Measurements from ENCODE around the gene TNRC18. TPM values are rescaled to one million over a fixed set of nuclear protein-coding genes. Genes with fewer than 3 reads are reported as not detected.

The TNRC18 gene
- total and polyA plus RNA-seq, 9 of the 15 experiments (the other 6 are each of a cell fraction or from before 2014, with no cell fraction given), result 0.03 to 43.2 (median 18.0) TPM

- ChIA-PET POLR2A (no interaction called here), CTCF (ENCODE audit: low intra/inter-chr PET ratio) (no interaction called here)
- no peak overlapping the region for H3K4me3 ChIP-seq
- no peak overlapping the region for H3K27ac ChIP-seq (ENCODE audit: extremely low read depth, low read depth, low read length)
- no peak for FAIRE-seq
- H3K36me3 ChIP-seq (ENCODE audit: control insufficient read depth, insufficient read depth, low read length), result peaks cover 9% of the 10 kb centered on the region; the same call in 1 of the 3 replicates
- H3K9ac ChIP-seq (ENCODE audit: insufficient read depth in 1 of 2, low read depth in 2 of 2, low read length in 2 of 2), result no peak overlapping the region
- H3K4me1 ChIP-seq (replicated peaks in 1 of 2; ENCODE audit: control insufficient read depth in 2 of 2, insufficient read depth in 2 of 2, low read length in 2 of 2), result peaks cover 3 to 51% of the 10 kb centered on the region in 2 experiments; a peak in 3 of 5 replicates
- H2AFZ ChIP-seq (ENCODE audit: low read depth, low read length), result no peak overlapping the region
- H3K9me3 ChIP-seq (replicated peaks; ENCODE audit: control insufficient read depth, insufficient read depth, low read depth, low read length), result no peaks in the 10 kb centered on the region
- in situ Hi-C loops (cut with MboI), result no loop called here
- H3K27me3 ChIP-seq (ENCODE audit: control insufficient read depth in 2 of 2, insufficient read depth in 2 of 2, low read length in 2 of 2), result no peaks in the 10 kb centered on the region
- DNase-seq (ENCODE audit: extremely low read depth in 1 of 4, low spot score in 3 of 4), result no peak
- no peaks in the 10 kb centered on the region for H3K9me1 ChIP-seq (ENCODE audit: control insufficient read depth, insufficient read depth, low read length)
- peaks cover 21% of the 10 kb centered on the region for H3K79me2 ChIP-seq (ENCODE audit: control insufficient read depth, insufficient read depth, low read length)
- BruUV-seq (replicated peaks), result no TSS peak
- no peak for ATAC-seq
- H3K4me2 ChIP-seq (ENCODE audit: insufficient read depth, low read length), result no peak overlapping the region
- peaks cover 13% of the 10 kb centered on the region; the same call in 1 of the 2 replicates for H4K20me1 ChIP-seq (replicated peaks; ENCODE audit: control insufficient read depth, insufficient read depth, low read length)
- WGBS (ENCODE audit: insufficient coverage, low coverage, missing lambda C conversion rate), result 93% methylated on average over 6 of the region's 16 CpGs
- intact Hi-C loops (cut with micrococcal nuclease), result no loop called here
- TF ChIP-seq YBX1 (IDR thresholded peaks at IDR 0.05), result no peak
- no peak for TF ChIP-seq ZNF134 (CRISPR knock-in tag; conservative IDR thresholded peaks at IDR 0.05)
- TF ChIP-seq PKNOX1 (IDR thresholded peaks at IDR 0.05), result no peak
- TF ChIP-seq POLR3G (IDR thresholded peaks at IDR 0.05; ENCODE audit: extremely low read depth, insufficient read length, insufficient replicate concordance), result no peak
- no peak for TF ChIP-seq ZNF232 (CRISPR knock-in tag; IDR thresholded peaks at IDR 0.05)
- no peak for TF ChIP-seq ZNF197 (CRISPR knock-in tag; IDR thresholded peaks at IDR 0.05; ENCODE audit: low read depth)
- TF ChIP-seq HDGF (IDR thresholded peaks at IDR 0.05), result no peak
- no peak for TF ChIP-seq STAT6 (CRISPR knock-in tag; IDR thresholded peaks at IDR 0.05)
- TF ChIP-seq BRF1 (IDR thresholded peaks at IDR 0.05; ENCODE audit: borderline replicate concordance, extremely low read depth, insufficient read length), result no peak
- TF ChIP-seq ZBTB34 (CRISPR knock-in tag; IDR thresholded peaks at IDR 0.05), result no peak
- TF ChIP-seq ZNF347 (CRISPR knock-in tag; IDR thresholded peaks at IDR 0.05; ENCODE audit: low read depth), result no peak
- TF ChIP-seq IRF1 (CRISPR knock-in tag; IDR thresholded peaks at IDR 0.05; ENCODE audit: borderline replicate concordance), result no peak
- TF ChIP-seq ZNF354B (CRISPR knock-in tag; IDR thresholded peaks at IDR 0.05), result no peak
- TF ChIP-seq SRF (CRISPR knock-in tag; IDR thresholded peaks at IDR 0.05), result no peak
- TF ChIP-seq ZNF282 (CRISPR knock-in tag; IDR thresholded peaks at IDR 0.05), result no peak
- no peak for TF ChIP-seq ERF (CRISPR knock-in tag; IDR thresholded peaks at IDR 0.05)
- no peak for TF ChIP-seq PCBP1 (IDR thresholded peaks at IDR 0.05; ENCODE audit: low read depth, low read length, poor library complexity, severe bottlenecking)
- no peak for TF ChIP-seq TOE1 (IDR thresholded peaks at IDR 0.05; ENCODE audit: borderline replicate concordance)
- no peak for TF ChIP-seq TOE1 (CRISPR knock-in tag; IDR thresholded peaks at IDR 0.05; ENCODE audit: borderline replicate concordance, low read depth)
Observed at GRCh38 chr7:5377816-5378215, 45.8 kb downstream of the TNRC18 start.
